Kasumi-1 (cell line): Measurements from ENCODE around the gene AACS.
"Not testable (repeated sequence)": the region's sequence is repeated elsewhere in the genome, so short reads cannot be mapped to it uniquely, and the experiment has no call there.

Source experiments
- DNase-seq, 2 experiments: peaks; one replicate each; lab custom pipeline; 2025; lab: John Stamatoyannopoulos, UW

Gene AACS

GRCh38 chr12:125124320-125124966 lies 59.2 kb downstream of the AACS start:
- no peak for DNase-seq

GRCh38 chr12:125125271-125125670 lies 60.0 kb downstream of the AACS start:
- no peak for DNase-seq

- DNase-seq, result no peak
Measured at GRCh38 chr12:125128439-125129178, 63.4 kb downstream of the AACS start.

- no peak for DNase-seq
Measured at GRCh38 chr12:125129179-125129571, 63.9 kb downstream of the AACS start.

GRCh38 chr12:125129591-125130255 lies 64.5 kb downstream of the AACS start:
- no peak for DNase-seq

- no peak for DNase-seq
Measured at GRCh38 chr12:125131958-125132357, 66.7 kb downstream of the AACS start.

GRCh38 chr12:125132698-125133400 lies 67.6 kb downstream of the AACS start:
- no peak for DNase-seq

- DNase-seq, result no peak
Measured at GRCh38 chr12:125133616-125134015, 68.4 kb downstream of the AACS start.

- DNase-seq, result no peak
Measured at GRCh38 chr12:125134576-125134975, 69.3 kb downstream of the AACS start.

- DNase-seq, result no peak
Measured at GRCh38 chr12:125135906-125136305, 70.7 kb downstream of the AACS start.

- no peak for DNase-seq
Measured at GRCh38 chr12:125136702-125137101, 71.5 kb downstream of the AACS start.

GRCh38 chr12:125137766-125138344 lies 72.6 kb downstream of the AACS start:
- DNase-seq, result no peak

GRCh38 chr12:125140279-125141209 lies 75.3 kb downstream of the AACS start:
- no peak for DNase-seq

GRCh38 chr12:125141210-125141573 lies 76.0 kb downstream of the AACS start:
- DNase-seq, result not testable (repeated sequence)

GRCh38 chr12:125142601-125143000 lies 77.4 kb downstream of the AACS start:
- DNase-seq, result no peak

GRCh38 chr12:125143491-125143890 lies 78.3 kb downstream of the AACS start:
- no peak for DNase-seq

- no peak for DNase-seq
Measured at GRCh38 chr12:125145196-125145595, 80.0 kb downstream of the AACS start.

- no peak for DNase-seq
Measured at GRCh38 chr12:125148316-125148715, 83.1 kb downstream of the AACS start.

- DNase-seq, result no peak
Measured at GRCh38 chr12:125149160-125150108, 84.2 kb downstream of the AACS start.

GRCh38 chr12:125151284-125151683 lies 86.0 kb downstream of the AACS start:
- DNase-seq, result no peak
